ENCODE measurements around the gene TNIK. TPM values are rescaled to one million over a fixed set of nuclear protein-coding genes. Genes with fewer than 3 reads are reported as not detected.

Gene TNIK
- total and polyA plus RNA-seq, 2 of the 13 experiments (the other 11 are each of a cell fraction or from before 2014, with no cell fraction given) = 0.15 to 0.22 TPM

DNA sequence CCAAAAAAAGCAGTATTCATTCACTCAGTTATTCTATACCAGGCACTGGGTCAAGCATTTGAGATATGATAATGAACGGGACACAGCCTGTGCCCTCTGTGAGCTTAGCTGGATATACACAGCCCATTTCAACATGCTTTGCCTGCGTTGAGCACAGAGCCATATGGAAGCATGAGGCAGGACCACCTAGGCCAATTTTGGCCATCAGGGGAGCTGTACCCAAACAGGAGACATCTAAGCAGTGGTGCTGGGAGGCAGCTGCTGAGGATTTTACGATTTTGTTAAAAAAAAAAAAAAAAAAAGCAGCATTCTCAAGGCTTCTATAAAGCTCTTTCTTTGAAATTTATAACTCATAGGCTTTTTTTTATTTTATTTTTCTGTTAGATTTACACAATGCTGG is 346.5 kb downstream of the TNIK start:
- Histone ChIP-seq H3K9ac (ENCODE audit: insufficient read depth, low read depth, low read length) (no peak overlapping the region), H3K79me2 (ENCODE audit: insufficient read depth, low read length) (no peaks in the 10 kb centered on the region), H3K4me1 (ENCODE audit: insufficient read depth, low read length) (no peaks in the 10 kb centered on the region), H3K4me2 (ENCODE audit: low read depth, low read length) (no peak overlapping the region), H3K27ac (ENCODE audit: extremely low read length, insufficient read depth, low read length) (no peak overlapping the region), H3K4me3 (replicated peaks in 1 of 3; ENCODE audit: insufficient read depth in 1 of 3, low read depth in 2 of 3, low read length in 3 of 3) (no peak overlapping the region), H3K36me3 (replicated peaks in 1 of 2; ENCODE audit: control insufficient read depth in 1 of 2, insufficient read depth in 2 of 2, low read length in 2 of 2) (no peaks in the 10 kb centered on the region), H3K9me3 (ENCODE audit: low read length) (no peaks in the 10 kb centered on the region), H4K20me1 (ENCODE audit: insufficient read depth, low read length) (no peaks in the 10 kb centered on the region), H2AFZ (ENCODE audit: low read length) (no peak overlapping the region), H3K27me3 (ENCODE audit: control insufficient read depth in 1 of 2, insufficient read depth in 2 of 2, low read length in 2 of 2) (no peaks in the 10 kb centered on the region)
- BruUV-seq (replicated peaks) = no TSS peak
- ChIA-PET CTCF (ENCODE audit: low intra/inter-chr PET ratio, low total read pairs) (no interaction called here), POLR2A (no interaction called here)
- ATAC-seq (peak; percentile 85), FAIRE-seq (no peak), DNase-seq (ENCODE audit: low spot score) (peak; percentile 30)
- 52% methylated on average over 3 of the region's 3 CpGs for WGBS (ENCODE audit: low lambda C conversion rate)
- intact Hi-C loops (cut with micrococcal nuclease; ENCODE audit: unreplicated experiment) (no loop called here), in situ Hi-C loops (cut with HindIII; ENCODE audit: extremely low pct_ligation_motif_present, low pct_unique_long_range_greater_than_20kb) (no loop called here)
- TF ChIP-seq, protein P1, sequence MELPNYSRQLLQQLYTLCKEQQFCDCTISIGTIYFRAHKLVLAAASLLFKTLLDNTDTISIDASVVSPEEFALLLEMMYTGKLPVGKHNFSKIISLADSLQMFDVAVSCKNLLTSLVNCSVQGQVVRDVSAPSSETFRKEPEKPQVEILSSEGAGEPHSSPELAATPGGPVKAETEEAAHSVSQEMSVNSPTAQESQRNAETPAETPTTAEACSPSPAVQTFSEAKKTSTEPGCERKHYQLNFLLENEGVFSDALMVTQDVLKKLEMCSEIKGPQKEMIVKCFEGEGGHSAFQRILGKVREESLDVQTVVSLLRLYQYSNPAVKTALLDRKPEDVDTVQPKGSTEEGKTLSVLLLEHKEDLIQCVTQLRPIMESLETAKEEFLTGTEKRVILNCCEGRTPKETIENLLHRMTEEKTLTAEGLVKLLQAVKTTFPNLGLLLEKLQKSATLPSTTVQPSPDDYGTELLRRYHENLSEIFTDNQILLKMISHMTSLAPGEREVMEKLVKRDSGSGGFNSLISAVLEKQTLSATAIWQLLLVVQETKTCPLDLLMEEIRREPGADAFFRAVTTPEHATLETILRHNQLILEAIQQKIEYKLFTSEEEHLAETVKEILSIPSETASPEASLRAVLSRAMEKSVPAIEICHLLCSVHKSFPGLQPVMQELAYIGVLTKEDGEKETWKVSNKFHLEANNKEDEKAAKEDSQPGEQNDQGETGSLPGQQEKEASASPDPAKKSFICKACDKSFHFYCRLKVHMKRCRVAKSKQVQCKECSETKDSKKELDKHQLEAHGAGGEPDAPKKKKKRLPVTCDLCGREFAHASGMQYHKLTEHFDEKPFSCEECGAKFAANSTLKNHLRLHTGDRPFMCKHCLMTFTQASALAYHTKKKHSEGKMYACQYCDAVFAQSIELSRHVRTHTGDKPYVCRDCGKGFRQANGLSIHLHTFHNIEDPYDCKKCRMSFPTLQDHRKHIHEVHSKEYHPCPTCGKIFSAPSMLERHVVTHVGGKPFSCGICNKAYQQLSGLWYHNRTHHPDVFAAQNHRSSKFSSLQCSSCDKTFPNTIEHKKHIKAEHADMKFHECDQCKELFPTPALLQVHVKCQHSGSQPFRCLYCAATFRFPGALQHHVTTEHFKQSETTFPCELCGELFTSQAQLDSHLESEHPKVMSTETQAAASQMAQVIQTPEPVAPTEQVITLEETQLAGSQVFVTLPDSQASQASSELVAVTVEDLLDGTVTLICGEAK (IDR thresholded peaks at IDR 0.05) = no peak
- TF ChIP-seq, protein P1 (CRISPR knock-in tag; IDR thresholded peaks at IDR 0.05) = no peak
- TF ChIP-seq SIX1 (CRISPR knock-in tag; IDR thresholded peaks at IDR 0.05; ENCODE audit: borderline replicate concordance) (no peak), DNMT3B (CRISPR knock-in tag; conservative IDR thresholded peaks at IDR 0.05) (no peak)
- TF ChIP-seq, protein P2, sequence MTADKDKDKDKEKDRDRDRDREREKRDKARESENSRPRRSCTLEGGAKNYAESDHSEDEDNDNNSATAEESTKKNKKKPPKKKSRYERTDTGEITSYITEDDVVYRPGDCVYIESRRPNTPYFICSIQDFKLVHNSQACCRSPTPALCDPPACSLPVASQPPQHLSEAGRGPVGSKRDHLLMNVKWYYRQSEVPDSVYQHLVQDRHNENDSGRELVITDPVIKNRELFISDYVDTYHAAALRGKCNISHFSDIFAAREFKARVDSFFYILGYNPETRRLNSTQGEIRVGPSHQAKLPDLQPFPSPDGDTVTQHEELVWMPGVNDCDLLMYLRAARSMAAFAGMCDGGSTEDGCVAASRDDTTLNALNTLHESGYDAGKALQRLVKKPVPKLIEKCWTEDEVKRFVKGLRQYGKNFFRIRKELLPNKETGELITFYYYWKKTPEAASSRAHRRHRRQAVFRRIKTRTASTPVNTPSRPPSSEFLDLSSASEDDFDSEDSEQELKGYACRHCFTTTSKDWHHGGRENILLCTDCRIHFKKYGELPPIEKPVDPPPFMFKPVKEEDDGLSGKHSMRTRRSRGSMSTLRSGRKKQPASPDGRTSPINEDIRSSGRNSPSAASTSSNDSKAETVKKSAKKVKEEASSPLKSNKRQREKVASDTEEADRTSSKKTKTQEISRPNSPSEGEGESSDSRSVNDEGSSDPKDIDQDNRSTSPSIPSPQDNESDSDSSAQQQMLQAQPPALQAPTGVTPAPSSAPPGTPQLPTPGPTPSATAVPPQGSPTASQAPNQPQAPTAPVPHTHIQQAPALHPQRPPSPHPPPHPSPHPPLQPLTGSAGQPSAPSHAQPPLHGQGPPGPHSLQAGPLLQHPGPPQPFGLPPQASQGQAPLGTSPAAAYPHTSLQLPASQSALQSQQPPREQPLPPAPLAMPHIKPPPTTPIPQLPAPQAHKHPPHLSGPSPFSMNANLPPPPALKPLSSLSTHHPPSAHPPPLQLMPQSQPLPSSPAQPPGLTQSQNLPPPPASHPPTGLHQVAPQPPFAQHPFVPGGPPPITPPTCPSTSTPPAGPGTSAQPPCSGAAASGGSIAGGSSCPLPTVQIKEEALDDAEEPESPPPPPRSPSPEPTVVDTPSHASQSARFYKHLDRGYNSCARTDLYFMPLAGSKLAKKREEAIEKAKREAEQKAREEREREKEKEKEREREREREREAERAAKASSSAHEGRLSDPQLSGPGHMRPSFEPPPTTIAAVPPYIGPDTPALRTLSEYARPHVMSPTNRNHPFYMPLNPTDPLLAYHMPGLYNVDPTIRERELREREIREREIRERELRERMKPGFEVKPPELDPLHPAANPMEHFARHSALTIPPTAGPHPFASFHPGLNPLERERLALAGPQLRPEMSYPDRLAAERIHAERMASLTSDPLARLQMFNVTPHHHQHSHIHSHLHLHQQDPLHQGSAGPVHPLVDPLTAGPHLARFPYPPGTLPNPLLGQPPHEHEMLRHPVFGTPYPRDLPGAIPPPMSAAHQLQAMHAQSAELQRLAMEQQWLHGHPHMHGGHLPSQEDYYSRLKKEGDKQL (CRISPR knock-in tag; IDR thresholded peaks at IDR 0.05; ENCODE audit: low read depth) = no peak
- TF ChIP-seq, protein P3, sequence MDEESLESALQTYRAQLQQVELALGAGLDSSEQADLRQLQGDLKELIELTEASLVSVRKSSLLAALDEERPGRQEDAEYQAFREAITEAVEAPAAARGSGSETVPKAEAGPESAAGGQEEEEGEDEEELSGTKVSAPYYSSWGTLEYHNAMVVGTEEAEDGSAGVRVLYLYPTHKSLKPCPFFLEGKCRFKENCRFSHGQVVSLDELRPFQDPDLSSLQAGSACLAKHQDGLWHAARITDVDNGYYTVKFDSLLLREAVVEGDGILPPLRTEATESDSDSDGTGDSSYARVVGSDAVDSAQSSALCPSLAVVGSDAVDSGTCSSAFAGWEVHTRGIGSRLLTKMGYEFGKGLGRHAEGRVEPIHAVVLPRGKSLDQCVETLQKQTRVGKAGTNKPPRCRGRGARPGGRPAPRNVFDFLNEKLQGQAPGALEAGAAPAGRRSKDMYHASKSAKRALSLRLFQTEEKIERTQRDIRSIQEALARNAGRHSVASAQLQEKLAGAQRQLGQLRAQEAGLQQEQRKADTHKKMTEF (CRISPR knock-in tag; IDR thresholded peaks at IDR 0.05) = no peak

Data from HepG2 (cell line).